HFF-Myc (cell line): ENCODE data around the gene ALAS1.

ENCODE experiments used
- DNase-seq: peaks from one replicate; pipeline ENCODE4 v3.0.0-alpha.2; 2011; ENCODE audit warnings: low read depth; ENCODE audit errors: extremely low read depth
- H3K4me3 ChIP-seq: replicated peaks from 2 replicates; pipeline ENCODE4 v1.5.1; 2011; ENCODE audit warnings: low read depth, mild to moderate bottlenecking, control low read depth, low read length
- TF ChIP-seq, protein P1 (sequence below): IDR thresholded peaks from 2 replicates; pipeline ENCODE4 v1.5.1; 2012; ENCODE audit warnings: mild to moderate bottlenecking, low read depth, low read length, control low read depth; ENCODE audit errors: missing control alignments

ALAS1 gene

GRCh38 chr3:52171514-52172261, 26.3 kb upstream of the ALAS1 start:
- DNase-seq: no peak
- TF ChIP-seq, protein P1, sequence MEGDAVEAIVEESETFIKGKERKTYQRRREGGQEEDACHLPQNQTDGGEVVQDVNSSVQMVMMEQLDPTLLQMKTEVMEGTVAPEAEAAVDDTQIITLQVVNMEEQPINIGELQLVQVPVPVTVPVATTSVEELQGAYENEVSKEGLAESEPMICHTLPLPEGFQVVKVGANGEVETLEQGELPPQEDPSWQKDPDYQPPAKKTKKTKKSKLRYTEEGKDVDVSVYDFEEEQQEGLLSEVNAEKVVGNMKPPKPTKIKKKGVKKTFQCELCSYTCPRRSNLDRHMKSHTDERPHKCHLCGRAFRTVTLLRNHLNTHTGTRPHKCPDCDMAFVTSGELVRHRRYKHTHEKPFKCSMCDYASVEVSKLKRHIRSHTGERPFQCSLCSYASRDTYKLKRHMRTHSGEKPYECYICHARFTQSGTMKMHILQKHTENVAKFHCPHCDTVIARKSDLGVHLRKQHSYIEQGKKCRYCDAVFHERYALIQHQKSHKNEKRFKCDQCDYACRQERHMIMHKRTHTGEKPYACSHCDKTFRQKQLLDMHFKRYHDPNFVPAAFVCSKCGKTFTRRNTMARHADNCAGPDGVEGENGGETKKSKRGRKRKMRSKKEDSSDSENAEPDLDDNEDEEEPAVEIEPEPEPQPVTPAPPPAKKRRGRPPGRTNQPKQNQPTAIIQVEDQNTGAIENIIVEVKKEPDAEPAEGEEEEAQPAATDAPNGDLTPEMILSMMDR: no peak
- H3K4me3 ChIP-seq: no peak overlapping the region

GRCh38 chr3:52172262-52172757, 25.6 kb upstream of the ALAS1 start:
- TF ChIP-seq, protein P1: no peak
- H3K4me3 ChIP-seq: no peak overlapping the region
- DNase-seq: no peak

- TF ChIP-seq, protein P1: no peak
- no peak for DNase-seq
- no peak overlapping the region for H3K4me3 ChIP-seq
These were observed 24.9 kb upstream of the ALAS1 start for GRCh38 chr3:52173101-52173500.

DNA sequence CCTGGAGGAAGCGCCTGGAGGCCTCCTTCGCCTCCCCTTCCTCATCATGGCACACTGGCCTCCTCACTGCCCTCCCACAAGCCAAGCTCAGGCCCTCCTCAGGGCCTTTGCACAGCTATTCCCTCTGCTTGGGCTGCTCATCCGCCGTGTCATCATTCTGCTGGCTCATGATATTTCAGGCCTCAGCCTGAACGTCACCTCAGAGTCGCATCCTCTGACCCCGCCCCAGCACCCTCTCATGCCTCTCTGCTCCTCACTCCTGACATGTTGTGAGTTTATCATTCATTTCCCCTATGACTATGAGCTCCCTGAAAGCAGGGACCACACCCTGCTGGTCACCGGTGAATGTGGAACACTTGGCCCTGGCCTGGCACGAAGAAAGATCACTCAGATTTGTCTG, 23.1 kb upstream of the ALAS1 start:
- no peak for DNase-seq
- TF ChIP-seq, protein P1: no peak

DNA sequence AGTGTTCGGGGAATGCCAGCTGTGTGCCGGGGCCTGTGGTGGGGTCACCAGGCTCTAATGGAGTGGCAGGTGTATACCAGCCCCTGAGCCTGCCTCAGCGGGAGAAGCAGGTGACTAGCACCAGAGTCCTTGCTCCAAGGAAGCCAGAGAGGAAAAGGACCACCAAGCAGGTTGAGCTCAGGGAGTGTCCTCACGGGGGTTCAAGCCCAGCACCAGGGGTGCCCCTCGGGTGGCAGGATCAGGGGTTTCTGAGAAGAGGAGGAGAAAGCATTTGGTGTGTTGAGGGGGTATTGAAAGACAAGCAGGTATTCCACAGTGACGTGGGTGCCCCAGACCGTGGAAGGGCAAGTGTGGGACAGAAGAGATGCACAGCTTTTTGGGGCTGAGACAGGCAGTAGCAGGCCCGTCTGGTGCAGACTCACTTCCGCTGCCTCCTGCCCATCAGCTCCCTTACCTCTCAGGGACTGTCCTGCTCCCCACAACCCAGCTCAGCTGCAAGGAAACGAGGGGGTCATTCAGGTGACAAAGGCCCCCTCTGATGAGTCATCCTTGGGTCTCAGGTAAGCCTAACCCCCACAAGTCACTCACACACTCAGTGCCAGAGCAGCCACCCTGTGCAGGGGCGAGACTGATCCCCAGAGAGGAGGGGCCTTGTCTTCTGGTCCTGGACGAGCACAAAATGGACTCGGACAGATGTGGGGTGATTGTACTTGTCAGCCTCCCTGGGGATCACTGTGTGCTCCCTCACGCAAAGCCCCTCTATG, 22.4 kb upstream of the ALAS1 start:
- no peak for DNase-seq
- TF ChIP-seq, protein P1: no peak
- H3K4me3 ChIP-seq: no peak overlapping the region

More for the DNA sequence above, 23.1 kb upstream of the ALAS1 start:
- H3K4me3 ChIP-seq: no peak overlapping the region

GRCh38 chr3:52176180-52176752, 21.7 kb upstream of the ALAS1 start:
- TF ChIP-seq, protein P1: no peak
- H3K4me3 ChIP-seq: no peak overlapping the region
- DNase-seq: no peak
